Measurements from ENCODE around the gene FAM210A. TPM values are rescaled to one million over a fixed set of nuclear protein-coding genes. Genes with fewer than 3 reads are reported as not detected.

Gene FAM210A
- total and polyA plus RNA-seq, 9 of the 15 experiments (the other 6 are each of a cell fraction or from before 2014, with no cell fraction given), result 8.3 to 41.7 (median 19.1) TPM

DNA sequence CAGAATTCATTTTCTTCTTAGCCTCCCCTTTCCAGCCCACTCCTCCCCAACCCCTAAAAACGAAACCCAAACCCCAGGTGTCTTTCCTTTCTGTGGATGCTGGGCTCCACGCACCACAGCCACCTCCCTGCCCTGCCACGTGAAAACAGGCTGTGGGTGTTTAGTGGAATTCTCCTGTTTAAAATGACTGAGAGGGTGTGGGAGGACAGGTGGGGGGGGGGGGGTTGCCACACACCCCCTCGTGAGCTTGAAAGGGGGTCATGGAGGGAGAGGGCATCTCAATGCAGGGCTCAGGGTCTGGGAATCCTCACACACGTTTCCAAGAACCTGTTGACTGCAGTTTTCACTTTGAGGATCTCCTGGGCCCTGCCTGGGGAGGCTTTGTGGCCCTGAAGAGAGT lies 110.3 kb downstream of the FAM210A start:
- no peak overlapping the region for H3K27ac ChIP-seq (ENCODE audit: extremely low read depth, low read depth, low read length)
- no peaks in the 10 kb centered on the region for H4K20me1 ChIP-seq (replicated peaks; ENCODE audit: control insufficient read depth, insufficient read depth, low read length)
- in situ Hi-C loops (cut with MboI), result no loop called here
- no peaks in the 10 kb centered on the region for H3K9me1 ChIP-seq (ENCODE audit: control insufficient read depth, insufficient read depth, low read length)
- no peaks in the 10 kb centered on the region for H3K79me2 ChIP-seq (ENCODE audit: control insufficient read depth, insufficient read depth, low read length)
- H2AFZ ChIP-seq (ENCODE audit: low read depth, low read length), result no peak overlapping the region
- FAIRE-seq, result no peak
- H3K27me3 ChIP-seq (ENCODE audit: control insufficient read depth in 2 of 2, insufficient read depth in 2 of 2, low read length in 2 of 2), result peaks cover 41 to 57% of the 10 kb centered on the region in 2 experiments
- no peaks in the 10 kb centered on the region for H3K9me3 ChIP-seq (replicated peaks; ENCODE audit: control insufficient read depth, insufficient read depth, low read depth, low read length)
- no peak for TF ChIP-seq STAT5A (IDR thresholded peaks at IDR 0.05; ENCODE audit: borderline replicate concordance, low read length)
- no peak for TF ChIP-seq SAP30 (IDR thresholded peaks at IDR 0.05; ENCODE audit: borderline replicate concordance, insufficient read depth, low read depth, low read length, poor library complexity, severe bottlenecking)
- no peak for TF ChIP-seq OTX1 (CRISPR knock-in tag; IDR thresholded peaks at IDR 0.05)
- TF ChIP-seq NFIX (CRISPR knock-in tag; IDR thresholded peaks at IDR 0.05; ENCODE audit: low read depth), result no peak
- TF ChIP-seq, protein P1, sequence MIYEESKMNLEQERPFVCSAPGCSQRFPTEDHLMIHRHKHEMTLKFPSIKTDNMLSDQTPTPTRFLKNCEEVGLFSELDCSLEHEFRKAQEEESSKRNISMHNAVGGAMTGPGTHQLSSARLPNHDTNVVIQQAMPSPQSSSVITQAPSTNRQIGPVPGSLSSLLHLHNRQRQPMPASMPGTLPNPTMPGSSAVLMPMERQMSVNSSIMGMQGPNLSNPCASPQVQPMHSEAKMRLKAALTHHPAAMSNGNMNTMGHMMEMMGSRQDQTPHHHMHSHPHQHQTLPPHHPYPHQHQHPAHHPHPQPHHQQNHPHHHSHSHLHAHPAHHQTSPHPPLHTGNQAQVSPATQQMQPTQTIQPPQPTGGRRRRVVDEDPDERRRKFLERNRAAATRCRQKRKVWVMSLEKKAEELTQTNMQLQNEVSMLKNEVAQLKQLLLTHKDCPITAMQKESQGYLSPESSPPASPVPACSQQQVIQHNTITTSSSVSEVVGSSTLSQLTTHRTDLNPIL (CRISPR knock-in tag; IDR thresholded peaks at IDR 0.05), result no peak
- TF ChIP-seq, protein P2, sequence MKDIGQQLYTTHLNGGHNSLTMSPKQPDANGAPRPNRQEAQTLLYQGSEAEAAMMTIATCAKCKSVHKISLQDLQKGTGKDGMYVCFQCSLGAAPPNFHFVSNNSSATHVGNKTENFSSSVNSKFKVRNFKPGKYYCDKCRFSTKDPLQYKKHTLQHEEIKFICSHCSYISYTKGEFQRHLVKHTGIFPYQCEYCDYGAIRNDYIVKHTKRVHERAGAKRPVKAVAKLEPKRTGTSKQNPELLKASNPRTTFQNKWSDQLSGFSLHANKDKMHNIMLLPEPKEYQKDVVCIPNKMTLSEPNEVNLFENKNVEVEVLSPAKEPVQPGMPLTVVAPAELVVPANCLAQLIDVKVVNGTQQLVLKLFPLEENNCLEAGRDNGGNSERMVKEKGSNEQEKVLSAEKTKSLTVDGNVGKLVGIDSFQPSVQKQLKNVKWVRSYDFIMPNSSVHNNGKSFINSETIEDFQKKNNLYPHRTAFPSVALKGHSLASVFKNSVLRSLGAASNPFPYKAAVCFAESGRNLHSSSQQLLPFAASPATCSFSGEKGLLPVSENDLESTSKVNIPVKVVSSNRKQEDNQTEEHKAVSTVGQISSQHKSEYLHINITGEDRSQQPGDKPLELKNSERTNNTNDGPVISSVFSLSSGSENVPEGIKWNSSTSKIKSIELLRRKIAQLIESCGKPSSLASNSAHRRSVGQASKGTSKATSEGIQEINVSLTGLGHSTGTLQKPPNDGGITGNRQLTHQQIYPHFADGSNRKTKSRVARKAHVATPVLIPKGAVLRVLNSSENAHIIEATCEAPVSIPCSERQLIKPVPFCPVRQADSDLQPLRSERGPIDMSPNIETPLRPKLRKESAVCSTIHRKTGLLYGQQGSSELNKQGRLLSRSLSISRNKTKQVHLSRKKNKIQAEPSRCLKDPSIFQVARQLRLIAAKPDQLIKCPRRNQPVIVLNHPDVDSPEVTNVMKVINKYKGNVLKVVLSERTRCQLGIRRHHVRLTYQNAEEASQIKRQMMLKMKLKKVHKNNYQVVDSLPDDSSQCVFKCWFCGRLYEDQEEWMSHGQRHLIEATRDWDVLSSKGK (CRISPR knock-in tag; IDR thresholded peaks at IDR 0.05), result no peak
- TF ChIP-seq, protein P3, sequence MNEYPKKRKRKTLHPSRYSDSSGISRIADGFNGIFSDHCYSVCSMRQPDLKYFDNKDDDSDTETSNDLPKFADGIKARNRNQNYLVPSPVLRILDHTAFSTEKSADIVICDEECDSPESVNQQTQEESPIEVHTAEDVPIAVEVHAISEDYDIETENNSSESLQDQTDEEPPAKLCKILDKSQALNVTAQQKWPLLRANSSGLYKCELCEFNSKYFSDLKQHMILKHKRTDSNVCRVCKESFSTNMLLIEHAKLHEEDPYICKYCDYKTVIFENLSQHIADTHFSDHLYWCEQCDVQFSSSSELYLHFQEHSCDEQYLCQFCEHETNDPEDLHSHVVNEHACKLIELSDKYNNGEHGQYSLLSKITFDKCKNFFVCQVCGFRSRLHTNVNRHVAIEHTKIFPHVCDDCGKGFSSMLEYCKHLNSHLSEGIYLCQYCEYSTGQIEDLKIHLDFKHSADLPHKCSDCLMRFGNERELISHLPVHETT (CRISPR knock-in tag; conservative IDR thresholded peaks at IDR 0.05 in 1 of 2, IDR thresholded peaks at IDR 0.05 in 1 of 2), result no peak
- TF ChIP-seq JUN (IDR thresholded peaks at IDR 0.05; ENCODE audit: borderline replicate concordance, low read depth, low read length), result no peak
- TF ChIP-seq JUN (CRISPR knock-in tag; IDR thresholded peaks at IDR 0.05; ENCODE audit: borderline replicate concordance), result no peak
- TF ChIP-seq KDM2B (CRISPR knock-in tag; IDR thresholded peaks at IDR 0.05), result no peak
- TF ChIP-seq TGIF2 (CRISPR knock-in tag; IDR thresholded peaks at IDR 0.05), result no peak
- no peak for TF ChIP-seq PHB (CRISPR knock-in tag; IDR thresholded peaks at IDR 0.05)
- TF ChIP-seq, protein P4, sequence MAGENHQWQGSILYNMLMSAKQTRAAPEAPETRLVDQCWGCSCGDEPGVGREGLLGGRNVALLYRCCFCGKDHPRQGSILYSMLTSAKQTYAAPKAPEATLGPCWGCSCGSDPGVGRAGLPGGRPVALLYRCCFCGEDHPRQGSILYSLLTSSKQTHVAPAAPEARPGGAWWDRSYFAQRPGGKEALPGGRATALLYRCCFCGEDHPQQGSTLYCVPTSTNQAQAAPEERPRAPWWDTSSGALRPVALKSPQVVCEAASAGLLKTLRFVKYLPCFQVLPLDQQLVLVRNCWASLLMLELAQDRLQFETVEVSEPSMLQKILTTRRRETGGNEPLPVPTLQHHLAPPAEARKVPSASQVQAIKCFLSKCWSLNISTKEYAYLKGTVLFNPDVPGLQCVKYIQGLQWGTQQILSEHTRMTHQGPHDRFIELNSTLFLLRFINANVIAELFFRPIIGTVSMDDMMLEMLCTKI (IDR thresholded peaks at IDR 0.05; ENCODE audit: partially characterized antibody), result no peak
- no peak for TF ChIP-seq TRIM28 (IDR thresholded peaks at IDR 0.05)
- TF ChIP-seq NUFIP1 (IDR thresholded peaks at IDR 0.05; ENCODE audit: partially characterized antibody), result no peak
- H3K4me1 ChIP-seq (replicated peaks in 1 of 2; ENCODE audit: control insufficient read depth in 2 of 2, insufficient read depth in 2 of 2, low read length in 2 of 2), result peaks cover 0 to 12% of the 10 kb centered on the region in 2 experiments; a peak in 2 of 5 replicates
- ChIA-PET CTCF (ENCODE audit: low intra/inter-chr PET ratio) (no interaction called here), POLR2A (no interaction called here)
- no peak overlapping the region for H3K4me2 ChIP-seq (ENCODE audit: insufficient read depth, low read length)
- ATAC-seq, result no peak
- WGBS (ENCODE audit: insufficient coverage, low coverage, missing lambda C conversion rate), result 2% methylated on average over 4 of the region's 5 CpGs
- intact Hi-C loops (cut with micrococcal nuclease), result no loop called here
- H3K9ac ChIP-seq (ENCODE audit: insufficient read depth in 1 of 2, low read depth in 2 of 2, low read length in 2 of 2), result no peak overlapping the region
- no peak overlapping the region for H3K4me3 ChIP-seq
- DNase-seq (ENCODE audit: extremely low read depth in 1 of 4, low spot score in 3 of 4), result no peak
- BruUV-seq (replicated peaks), result no TSS peak
- no peaks in the 10 kb centered on the region for H3K36me3 ChIP-seq (ENCODE audit: control insufficient read depth, insufficient read depth, low read length)

Measured in K562 (cell line).